A549 treated with CORT108297 at 1 μM for 4 hours (cell line): Measurements from ENCODE around the gene SRGAP2B. TPM values are rescaled to one million over a fixed set of nuclear protein-coding genes. Genes with fewer than 3 reads are reported as not detected.

Source experiments
- total RNA-seq: library from RNA; stranded (reverse); fragments of 200-300 nt; extraction: Qiagen RNA extraction; gene quantifications from 5 replicates; pipeline ENCODE4 v1.2.3, GENCODE V29; 2022

SRGAP2B gene
- 12.3 to 27.5 TPM (median 16.9 TPM) in 5 replicates for total RNA-seq

GRCh38 chr1:145095284-145096057 is at the start of gene SRGAP2B, which contains the start of gene FAM72D:
TSS of gene SRGAP2B (minus strand) at chr1:145095328. CDS start at chr1:145092901, 2,427 bp downstream.
TSS of gene FAM72D (plus strand) at chr1:145095974. CDS start at chr1:145096848, 874 bp downstream.

Other genes starting within 250 kb of the SRGAP2B start
- 5.1 to 7.3 TPM (median 6.2 TPM) in 5 replicates for gene FAM72D, start 646 bp upstream of the SRGAP2B start, total RNA-seq
- not detected in 5 replicates for gene PPIAL4D, start 146.8 kb upstream of the SRGAP2B start, total RNA-seq